OCI-LY7 (cell line): Measurements from ENCODE around the gene HSD3B2.

Experiments
- CTCF ChIP-seq: fragments of 200-600 bp; sonication (generic); conservative IDR thresholded peaks from 2 replicates; pipeline ENCODE4 v1.5.1; 2014; ENCODE audit warnings: mild to moderate bottlenecking, antibody characterized with exemption, low read length, moderate library complexity, mixed read lengths
- EZH2phosphoT487 ChIP-seq: fragments of 200-600 bp; sonication (generic); IDR thresholded peaks from 2 replicates; pipeline ENCODE4 v1.6.1; 2018; ENCODE audit warnings: low read depth, borderline replicate concordance, mild to moderate bottlenecking, mixed run types, antibody characterized with exemption, low read length, moderate library complexity, mixed read lengths

DNA sequence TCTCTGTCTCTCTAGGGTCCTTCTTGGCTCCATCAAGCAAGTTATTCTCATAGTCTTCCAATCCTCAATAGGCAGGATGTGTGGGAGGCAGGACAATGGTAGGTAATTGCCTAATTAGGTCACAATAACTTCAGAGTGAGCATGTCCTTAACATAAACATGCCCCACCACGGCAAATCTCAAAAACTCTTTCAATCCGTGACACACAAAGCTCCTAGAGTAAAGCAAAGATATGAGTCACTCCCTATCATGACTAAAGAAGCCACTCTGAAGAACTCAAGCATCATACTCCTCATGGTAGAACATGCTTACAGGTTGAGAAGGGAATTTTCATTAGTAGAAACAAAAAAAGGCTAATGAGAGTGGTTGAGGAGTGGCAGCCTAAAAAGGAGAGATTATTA lies 41.5 kb upstream of the HSD3B2 start:
- no peak for TF ChIP-seq CTCF
- TF ChIP-seq EZH2phosphoT487 = no peak
